ENCODE results near the gene FRMD4A.

FRMD4A gene

DNA sequence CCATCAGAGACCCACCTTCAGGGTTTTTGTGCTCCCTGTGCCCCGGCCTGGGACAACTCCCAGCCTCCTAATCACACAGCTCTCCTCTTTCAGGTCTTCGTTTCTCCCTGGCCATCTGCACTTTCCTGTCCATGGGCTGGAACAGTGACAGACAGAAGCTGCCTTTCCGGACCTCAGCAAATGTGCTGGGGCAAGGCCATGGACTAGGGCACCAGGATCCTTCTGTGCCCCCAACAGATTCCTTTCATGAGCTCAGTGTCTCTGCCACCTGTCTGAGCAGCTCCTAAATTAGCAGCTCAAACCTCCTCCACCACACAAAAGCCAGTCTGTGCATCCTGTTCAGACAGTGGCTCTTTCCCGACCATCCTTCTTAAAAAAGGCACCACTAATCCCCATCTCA, 41.9 kb upstream of the FRMD4A start:
- H3K4me3 ChIP-seq (ENCODE audit: low read depth, low read length), result no peak overlapping the region
- TF ChIP-seq MYC (IDR thresholded peaks at IDR 0.05; ENCODE audit: low read depth, low read length) (no peak), POLR2A (IDR thresholded peaks at IDR 0.05; ENCODE audit: extremely low read depth, insufficient read length) (no peak)
- TF ChIP-seq, protein P1, sequence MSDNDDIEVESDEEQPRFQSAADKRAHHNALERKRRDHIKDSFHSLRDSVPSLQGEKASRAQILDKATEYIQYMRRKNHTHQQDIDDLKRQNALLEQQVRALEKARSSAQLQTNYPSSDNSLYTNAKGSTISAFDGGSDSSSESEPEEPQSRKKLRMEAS (IDR thresholded peaks at IDR 0.05; ENCODE audit: low read depth, low read length), result no peak
- TF ChIP-seq, protein P2, sequence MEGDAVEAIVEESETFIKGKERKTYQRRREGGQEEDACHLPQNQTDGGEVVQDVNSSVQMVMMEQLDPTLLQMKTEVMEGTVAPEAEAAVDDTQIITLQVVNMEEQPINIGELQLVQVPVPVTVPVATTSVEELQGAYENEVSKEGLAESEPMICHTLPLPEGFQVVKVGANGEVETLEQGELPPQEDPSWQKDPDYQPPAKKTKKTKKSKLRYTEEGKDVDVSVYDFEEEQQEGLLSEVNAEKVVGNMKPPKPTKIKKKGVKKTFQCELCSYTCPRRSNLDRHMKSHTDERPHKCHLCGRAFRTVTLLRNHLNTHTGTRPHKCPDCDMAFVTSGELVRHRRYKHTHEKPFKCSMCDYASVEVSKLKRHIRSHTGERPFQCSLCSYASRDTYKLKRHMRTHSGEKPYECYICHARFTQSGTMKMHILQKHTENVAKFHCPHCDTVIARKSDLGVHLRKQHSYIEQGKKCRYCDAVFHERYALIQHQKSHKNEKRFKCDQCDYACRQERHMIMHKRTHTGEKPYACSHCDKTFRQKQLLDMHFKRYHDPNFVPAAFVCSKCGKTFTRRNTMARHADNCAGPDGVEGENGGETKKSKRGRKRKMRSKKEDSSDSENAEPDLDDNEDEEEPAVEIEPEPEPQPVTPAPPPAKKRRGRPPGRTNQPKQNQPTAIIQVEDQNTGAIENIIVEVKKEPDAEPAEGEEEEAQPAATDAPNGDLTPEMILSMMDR (IDR thresholded peaks at IDR 0.05; ENCODE audit: low read depth, low read length), result no peak
- no peak for DNase-seq (ENCODE audit: low read depth)

DNA sequence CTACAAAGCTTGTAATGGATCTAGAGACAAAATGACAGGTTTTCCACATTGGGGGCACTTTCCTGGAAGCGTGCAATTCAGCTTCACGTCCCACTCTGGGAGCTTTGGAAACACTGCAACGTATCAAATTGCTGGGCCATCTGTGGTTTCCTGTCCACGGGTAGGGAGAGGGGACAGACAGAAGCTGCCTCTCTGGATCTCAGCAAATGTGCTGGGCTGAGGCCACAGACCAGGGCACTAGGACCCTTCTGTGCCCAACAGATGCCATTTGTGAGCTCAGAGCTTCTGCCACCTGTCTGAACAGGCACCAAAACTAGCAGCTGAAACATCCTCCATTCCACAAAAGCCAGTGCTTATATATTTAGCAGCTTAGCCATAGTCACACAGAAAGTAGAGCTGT, 40.9 kb upstream of the FRMD4A start:
- H3K4me3 ChIP-seq (ENCODE audit: low read depth, low read length), result no peak overlapping the region
- no peak for DNase-seq (ENCODE audit: low read depth)
- TF ChIP-seq, protein P1 (IDR thresholded peaks at IDR 0.05; ENCODE audit: low read depth, low read length), result no peak
- TF ChIP-seq MYC (IDR thresholded peaks at IDR 0.05; ENCODE audit: low read depth, low read length) (no peak), POLR2A (IDR thresholded peaks at IDR 0.05; ENCODE audit: extremely low read depth, insufficient read length) (no peak)
- TF ChIP-seq, protein P2 (IDR thresholded peaks at IDR 0.05; ENCODE audit: low read depth, low read length), result no peak

- no peak for DNase-seq (ENCODE audit: low read depth)
- TF ChIP-seq, protein P2 (IDR thresholded peaks at IDR 0.05; ENCODE audit: low read depth, low read length), result no peak
- no peak for TF ChIP-seq POLR2A (IDR thresholded peaks at IDR 0.05; ENCODE audit: extremely low read depth, insufficient read length)
- TF ChIP-seq, protein P1 (IDR thresholded peaks at IDR 0.05; ENCODE audit: low read depth, low read length), result no peak
- TF ChIP-seq MYC (IDR thresholded peaks at IDR 0.05; ENCODE audit: low read depth, low read length), result no peak
Observed at GRCh38 chr10:14370894-14371293, 40.2 kb upstream of the FRMD4A start.

DNA sequence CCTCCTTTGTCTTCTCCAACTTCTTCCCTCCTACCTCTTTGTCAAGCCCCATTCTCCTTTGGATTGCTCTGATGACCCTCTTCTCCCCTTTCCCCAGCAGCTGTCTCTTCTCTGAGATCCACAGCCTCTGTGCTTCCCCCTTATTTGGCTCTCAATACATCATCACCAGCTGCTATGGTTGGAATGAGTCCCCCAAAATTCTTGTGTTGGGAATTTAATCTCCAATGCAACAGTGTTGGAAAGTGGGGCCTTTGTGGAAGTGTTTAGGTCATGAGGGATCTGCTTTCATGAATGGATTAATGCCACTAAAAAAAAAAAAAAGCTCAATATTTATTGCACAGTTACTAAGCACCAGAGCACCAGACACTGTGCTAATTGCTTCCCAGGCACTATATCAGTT, 39.2 kb upstream of the FRMD4A start:
- no peak for DNase-seq (ENCODE audit: low read depth)
- no peak overlapping the region for H3K4me3 ChIP-seq (ENCODE audit: low read depth, low read length)
- TF ChIP-seq, protein P2 (IDR thresholded peaks at IDR 0.05; ENCODE audit: low read depth, low read length), result no peak
- TF ChIP-seq MYC (IDR thresholded peaks at IDR 0.05; ENCODE audit: low read depth, low read length) (no peak), POLR2A (IDR thresholded peaks at IDR 0.05; ENCODE audit: extremely low read depth, insufficient read length) (no peak)
- TF ChIP-seq, protein P1 (IDR thresholded peaks at IDR 0.05; ENCODE audit: low read depth, low read length), result no peak

More at GRCh38 chr10:14370894-14371293, 40.2 kb upstream of the FRMD4A start:
- H3K4me3 ChIP-seq (ENCODE audit: low read depth, low read length), result no peak overlapping the region

DNA sequence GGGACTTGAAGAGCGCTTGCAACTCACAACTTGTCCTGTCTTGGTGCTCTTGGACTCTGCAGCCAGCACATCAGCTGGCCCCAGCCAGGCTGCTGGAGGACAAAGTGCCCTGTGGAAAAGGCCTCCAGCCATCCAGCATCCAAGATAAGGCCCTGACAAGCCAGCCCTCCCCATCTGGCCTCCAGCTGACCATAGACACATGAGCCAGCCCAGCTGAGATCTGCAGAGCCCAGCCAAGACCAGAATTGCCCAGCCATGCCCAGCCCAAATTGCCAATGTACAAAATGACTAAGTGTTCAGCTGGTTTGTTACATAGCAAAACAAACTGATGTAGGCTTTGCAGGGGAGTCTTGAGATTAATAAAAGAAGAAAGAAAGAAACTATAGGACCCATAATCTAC, 36.0 kb upstream of the FRMD4A start:
- TF ChIP-seq, protein P2 (IDR thresholded peaks at IDR 0.05; ENCODE audit: low read depth, low read length), result no peak
- TF ChIP-seq MYC (IDR thresholded peaks at IDR 0.05; ENCODE audit: low read depth, low read length) (no peak), POLR2A (IDR thresholded peaks at IDR 0.05; ENCODE audit: extremely low read depth, insufficient read length) (no peak)
- TF ChIP-seq, protein P1 (IDR thresholded peaks at IDR 0.05; ENCODE audit: low read depth, low read length), result no peak
- no peak for DNase-seq (ENCODE audit: low read depth)
- no peak overlapping the region for H3K4me3 ChIP-seq (ENCODE audit: low read depth, low read length)

All from NB4 (cell line).